C4-2B (cell line): Measurements from ENCODE around the gene ARHGEF9.

ENCODE experiments used
- H3K27ac ChIP-seq: fragments of 450-650 bp; 2 replicates; pipeline ENCODE4 v1.5.1; 2017
- ZFX ChIP-seq: fragments of 450-650 bp; IDR thresholded peaks from 2 replicates; pipeline ENCODE4 v1.6.1; 2017
- TF ChIP-seq, protein P1 (sequence below): fragments of 450-650 bp; conservative IDR thresholded peaks from 2 replicates; pipeline ENCODE4 v1.5.1; 2017; ENCODE audit warnings: mild to moderate bottlenecking

Gene ARHGEF9

DNA sequence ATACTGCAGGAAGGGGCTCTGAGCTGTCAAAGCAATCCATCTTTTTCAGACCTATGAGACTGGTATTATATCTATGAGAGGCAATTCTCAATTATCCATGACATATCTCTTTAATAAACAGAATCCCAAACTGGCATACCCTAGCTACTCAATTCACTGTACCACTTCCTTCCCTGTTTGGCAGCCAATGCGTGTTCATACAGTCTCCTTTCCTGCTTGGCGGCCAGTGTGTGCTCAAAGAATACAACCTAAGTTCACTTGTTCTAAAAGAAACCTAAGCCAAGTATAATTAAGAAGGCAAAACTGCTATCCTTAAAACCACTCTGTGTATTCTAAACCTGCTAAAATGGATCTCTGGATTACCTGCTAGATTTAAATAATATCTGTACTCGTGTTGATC, 38.3 kb downstream of the ARHGEF9 start:
- no peak for TF ChIP-seq ZFX
- TF ChIP-seq, protein P1, sequence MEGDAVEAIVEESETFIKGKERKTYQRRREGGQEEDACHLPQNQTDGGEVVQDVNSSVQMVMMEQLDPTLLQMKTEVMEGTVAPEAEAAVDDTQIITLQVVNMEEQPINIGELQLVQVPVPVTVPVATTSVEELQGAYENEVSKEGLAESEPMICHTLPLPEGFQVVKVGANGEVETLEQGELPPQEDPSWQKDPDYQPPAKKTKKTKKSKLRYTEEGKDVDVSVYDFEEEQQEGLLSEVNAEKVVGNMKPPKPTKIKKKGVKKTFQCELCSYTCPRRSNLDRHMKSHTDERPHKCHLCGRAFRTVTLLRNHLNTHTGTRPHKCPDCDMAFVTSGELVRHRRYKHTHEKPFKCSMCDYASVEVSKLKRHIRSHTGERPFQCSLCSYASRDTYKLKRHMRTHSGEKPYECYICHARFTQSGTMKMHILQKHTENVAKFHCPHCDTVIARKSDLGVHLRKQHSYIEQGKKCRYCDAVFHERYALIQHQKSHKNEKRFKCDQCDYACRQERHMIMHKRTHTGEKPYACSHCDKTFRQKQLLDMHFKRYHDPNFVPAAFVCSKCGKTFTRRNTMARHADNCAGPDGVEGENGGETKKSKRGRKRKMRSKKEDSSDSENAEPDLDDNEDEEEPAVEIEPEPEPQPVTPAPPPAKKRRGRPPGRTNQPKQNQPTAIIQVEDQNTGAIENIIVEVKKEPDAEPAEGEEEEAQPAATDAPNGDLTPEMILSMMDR = no peak
- H3K27ac ChIP-seq = no peak overlapping the region

DNA sequence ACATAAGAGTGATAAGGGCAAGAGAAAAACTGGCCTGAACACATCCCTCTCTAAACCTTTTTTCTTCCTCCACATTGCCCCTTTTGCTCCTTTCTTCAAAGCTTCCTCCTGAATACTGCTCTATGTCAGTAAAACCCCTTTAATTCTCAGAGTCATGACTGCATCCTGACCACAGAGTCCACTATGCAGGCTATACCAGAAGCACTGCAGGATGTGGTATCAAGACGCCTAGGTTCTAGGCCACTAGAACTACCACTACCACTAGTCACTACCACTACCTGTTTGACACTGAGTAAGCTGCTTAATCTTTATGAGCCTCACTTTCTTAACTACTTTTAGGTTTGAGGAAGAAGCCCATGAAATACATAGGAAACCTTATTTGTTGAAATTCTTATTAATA, 38.7 kb downstream of the ARHGEF9 start:
- H3K27ac ChIP-seq = no peak overlapping the region
- TF ChIP-seq, protein P1 = no peak
- TF ChIP-seq ZFX = no peak

DNA sequence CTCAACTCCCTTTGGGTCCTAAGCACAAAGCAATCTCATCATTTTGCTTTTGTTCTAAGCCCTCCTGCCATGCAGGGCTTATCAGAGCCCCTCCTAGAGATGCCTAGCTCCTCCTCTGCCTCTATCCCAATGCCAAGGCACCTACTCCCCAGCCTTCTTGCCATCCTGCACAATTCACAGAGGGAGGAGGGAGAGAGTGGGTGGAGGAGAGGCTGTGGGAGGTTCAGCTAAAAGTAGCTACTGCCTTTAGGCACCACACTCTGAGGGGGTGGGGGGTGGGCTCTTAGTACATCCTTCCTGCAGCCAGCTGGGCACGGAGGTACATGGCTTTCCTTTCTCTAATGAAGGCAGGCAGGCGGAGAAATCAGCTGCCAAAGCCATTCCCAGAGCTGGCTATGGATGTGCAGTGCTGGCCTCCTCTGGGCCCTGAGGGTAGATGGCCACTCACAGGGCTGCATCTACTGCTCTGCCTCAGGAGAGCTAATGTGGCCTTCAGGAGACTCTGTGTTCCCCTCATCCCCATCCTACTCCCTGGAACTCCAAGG, 40.1 kb downstream of the ARHGEF9 start:
- no peak overlapping the region for H3K27ac ChIP-seq
- TF ChIP-seq, protein P1 = no peak
- no peak for TF ChIP-seq ZFX

DNA sequence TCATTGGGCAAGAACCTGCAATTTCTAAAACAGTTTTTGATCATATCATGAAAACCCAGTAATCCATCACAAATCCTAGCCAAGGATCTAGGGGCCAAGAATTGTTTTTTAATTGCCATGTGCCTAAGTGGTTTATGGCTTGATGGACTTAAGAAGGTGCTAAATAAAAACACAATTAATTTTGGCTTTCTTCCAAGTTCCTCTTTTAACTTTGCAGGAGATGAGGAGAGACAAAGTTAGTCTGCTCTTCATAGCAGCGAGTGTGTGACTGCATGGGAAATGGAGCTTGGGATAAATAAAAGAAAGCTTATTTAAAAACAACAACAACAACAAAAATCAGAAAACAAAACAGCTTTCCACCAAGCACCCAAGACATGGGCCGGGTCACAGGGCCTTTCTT, 41.4 kb downstream of the ARHGEF9 start:
- H3K27ac ChIP-seq = no peak overlapping the region
- no peak for TF ChIP-seq ZFX
- TF ChIP-seq, protein P1 = no peak

DNA sequence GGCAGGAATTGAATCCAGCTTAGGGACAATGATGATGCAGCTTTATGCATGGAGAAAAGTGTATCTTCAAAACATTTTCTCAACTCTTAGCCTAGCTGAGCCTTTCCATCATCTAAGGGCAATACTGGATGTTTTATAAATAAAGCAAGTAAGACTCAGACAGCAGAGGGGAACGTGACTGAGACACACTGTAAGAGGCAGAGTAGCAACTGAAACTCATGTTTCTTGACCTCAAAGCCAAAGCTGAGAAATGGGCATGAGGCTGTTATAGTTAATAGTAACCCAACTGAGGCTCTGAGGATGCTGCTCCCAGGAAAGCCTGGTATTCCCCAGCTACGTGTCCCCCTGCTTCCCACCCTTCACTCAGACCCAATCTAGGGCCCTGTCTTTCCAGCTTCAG, 44.6 kb downstream of the ARHGEF9 start:
- TF ChIP-seq, protein P1 = no peak
- TF ChIP-seq ZFX = no peak

DNA sequence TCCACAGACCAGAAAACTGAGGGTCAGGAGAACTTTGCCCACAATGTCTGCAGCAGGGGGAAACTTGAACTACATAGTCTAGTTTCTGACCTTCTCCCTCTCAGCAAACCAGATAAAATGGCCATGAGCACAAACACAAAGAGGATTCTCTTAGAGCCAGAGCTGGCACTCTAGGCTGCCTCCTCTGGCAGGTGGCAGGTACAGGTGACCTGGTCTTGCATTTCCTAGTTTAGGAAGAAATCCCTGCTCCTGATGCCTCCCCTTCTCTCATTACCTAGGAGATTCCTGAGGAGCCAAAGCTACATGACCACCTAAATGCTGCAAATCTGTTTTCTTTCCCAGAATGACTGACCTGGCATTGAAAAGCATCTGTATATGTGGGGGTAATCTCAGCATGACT, 45.1 kb downstream of the ARHGEF9 start:
- no peak overlapping the region for H3K27ac ChIP-seq
- TF ChIP-seq, protein P1 = peak; percentile 8; the same call in 1 of the 2 replicates
- no peak for TF ChIP-seq ZFX

More for the DNA sequence above, 44.6 kb downstream of the ARHGEF9 start:
- no peak overlapping the region for H3K27ac ChIP-seq

DNA sequence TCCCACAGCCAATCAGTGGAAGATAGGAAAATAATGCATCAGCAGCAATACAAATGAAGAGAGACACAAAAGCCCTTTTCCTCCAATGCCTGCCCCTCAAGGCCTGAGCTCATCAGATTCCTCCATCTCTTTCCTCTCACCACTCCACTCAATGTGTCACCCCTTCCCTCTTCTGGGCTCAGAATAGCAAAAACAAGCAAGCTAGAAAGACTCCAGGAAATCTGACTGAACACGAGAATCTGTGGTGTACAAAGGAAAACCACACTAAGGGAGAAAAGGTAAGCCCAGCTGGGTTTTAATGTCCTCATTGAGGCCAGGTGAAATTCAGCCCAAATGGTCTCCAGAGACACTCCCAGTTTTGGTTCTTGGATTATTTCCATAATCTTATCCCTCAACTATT, 46.3 kb downstream of the ARHGEF9 start:
- no peak for TF ChIP-seq ZFX
- TF ChIP-seq, protein P1 = no peak
- H3K27ac ChIP-seq = no peak overlapping the region
